Cerebellar cortex (tissue), 1 donor: ENCODE measurements around the gene RETN.

ENCODE experiments used
- DNase-seq: peaks from one replicate; pipeline ENCODE4 v3.0.0-alpha.2; 2015; ENCODE audit warnings: low spot score

The RETN gene

GRCh38 chr19:7668842-7669241 lies at the start of gene RETN:
RETN (plus strand) TSS chr19:7669049; CDS start chr19:7669327, 278 bp downstream.
- DNase-seq, result no peak

- DNase-seq, result no peak
Measured at GRCh38 chr19:7619671-7620441, 49.0 kb upstream of the RETN start.

- no peak for DNase-seq
Measured at GRCh38 chr19:7620442-7621412, 48.1 kb upstream of the RETN start.

- no peak for DNase-seq
Measured at GRCh38 chr19:7622933-7623685, 45.7 kb upstream of the RETN start.

GRCh38 chr19:7623725-7624603 lies 44.9 kb upstream of the RETN start:
- DNase-seq, result no peak

GRCh38 chr19:7624810-7625209 lies 44.0 kb upstream of the RETN start:
- no peak for DNase-seq

- no peak for DNase-seq
Measured at GRCh38 chr19:7625763-7626372, 43.0 kb upstream of the RETN start.

- DNase-seq, result no peak
Measured at GRCh38 chr19:7627166-7627565, 41.7 kb upstream of the RETN start.

- DNase-seq, result no peak
Measured at GRCh38 chr19:7628589-7629311, 40.1 kb upstream of the RETN start.

GRCh38 chr19:7629347-7630054 lies 39.3 kb upstream of the RETN start, which contains the start of the genes PET100 and XAB2:
PET100 (plus strand) TSS chr19:7629793; CDS start chr19:7629834, 41 bp downstream.
XAB2 (minus strand) TSS chr19:7629545; CDS start chr19:7629527, 18 bp downstream.
- DNase-seq, result peak; percentile 99

GRCh38 chr19:7631577-7631976 lies 37.3 kb upstream of the RETN start:
- no peak for DNase-seq

GRCh38 chr19:7632340-7633203 lies 36.3 kb upstream of the RETN start:
- DNase-seq, result no peak

- no peak for DNase-seq
Measured at GRCh38 chr19:7633698-7634097, 35.2 kb upstream of the RETN start, which contains the start of gene PCP2. PCP2 (minus strand) TSS chr19:7633719; CDS start chr19:7633457, 262 bp downstream.

GRCh38 chr19:7635670-7636069 lies 33.2 kb upstream of the RETN start:
- no peak for DNase-seq

- DNase-seq, result no peak
Measured at GRCh38 chr19:7636317-7636690, 32.5 kb upstream of the RETN start.

- DNase-seq, result no peak
Measured at GRCh38 chr19:7636691-7637373, 32.0 kb upstream of the RETN start, which contains the start of gene STXBP2. STXBP2 (plus strand) TSS chr19:7637110; CDS start chr19:7637150, 40 bp downstream.
